Fibroblast of skin of left quadriceps (primary cell): ENCODE data around the gene SIAH1.
"Not testable (repeated sequence)": the region's sequence is repeated elsewhere in the genome, so short reads cannot be mapped to it uniquely, and the experiment has no call there.

Experiments
- DNase-seq, 2 experiments: peaks; one replicate each; pipeline ENCODE4 v3.0.0-alpha.2; 2013; ENCODE audit warnings: low read depth in 2 of 2

Gene SIAH1

GRCh38 chr16:48366165-48367093 is 18.8 kb downstream of the SIAH1 start:
- peak; percentile 74 to 78 for DNase-seq

- peak; percentile 62 to 63 for DNase-seq
These were observed 19.5 kb downstream of the SIAH1 start for GRCh38 chr16:48365601-48366164.

GRCh38 chr16:48365025-48365600 is 20.1 kb downstream of the SIAH1 start:
- DNase-seq, result no peak

GRCh38 chr16:48361540-48362144 is 23.6 kb downstream of the SIAH1 start:
- DNase-seq, result no peak

- no peak for DNase-seq
These were observed 24.2 kb downstream of the SIAH1 start for GRCh38 chr16:48361012-48361411.

- DNase-seq, result no peak
These were observed 25.2 kb downstream of the SIAH1 start for GRCh38 chr16:48359983-48360382.

- DNase-seq, result no peak
These were observed 26.8 kb downstream of the SIAH1 start for GRCh38 chr16:48358419-48358818.

- no peak for DNase-seq
These were observed 28.4 kb downstream of the SIAH1 start for GRCh38 chr16:48356633-48357376.

- DNase-seq, result no peak
These were observed 30.0 kb downstream of the SIAH1 start for GRCh38 chr16:48354877-48355855.

GRCh38 chr16:48354385-48354784 is 30.8 kb downstream of the SIAH1 start:
- not testable (repeated sequence) for DNase-seq

GRCh38 chr16:48353565-48354163 is 31.5 kb downstream of the SIAH1 start:
- peak; percentile 56 to 58 for DNase-seq

GRCh38 chr16:48352648-48353390 is 32.4 kb downstream of the SIAH1 start:
- no peak for DNase-seq

GRCh38 chr16:48350736-48351135 is 34.5 kb downstream of the SIAH1 start:
- DNase-seq, result no peak

GRCh38 chr16:48347980-48348379 is 37.2 kb downstream of the SIAH1 start:
- no peak for DNase-seq

- no peak for DNase-seq
These were observed 37.9 kb downstream of the SIAH1 start for GRCh38 chr16:48347191-48347865.

- DNase-seq, result no peak
These were observed 42.6 kb downstream of the SIAH1 start for GRCh38 chr16:48342591-48342990.

GRCh38 chr16:48340054-48340453 is 45.2 kb downstream of the SIAH1 start:
- no peak for DNase-seq

GRCh38 chr16:48335961-48336360 is 49.3 kb downstream of the SIAH1 start:
- DNase-seq, result peak; percentile 50 to 62

- no peak for DNase-seq
These were observed 50.9 kb downstream of the SIAH1 start for GRCh38 chr16:48334325-48334724.
